HepG2 (cell line): ENCODE results near the gene EPB41L3. TPM values are rescaled to one million over a fixed set of nuclear protein-coding genes. Genes with fewer than 3 reads are reported as not detected.

ENCODE experiments used
- ATAC-seq: fragments of 200-7000 bp; cut with Tn5 transposase; 3 replicates; pipeline ENCODE4 v1.9.1; 2020; ENCODE audit warnings: mild to moderate bottlenecking, moderate library complexity
- BruUV-seq: library from RNA; stranded (reverse); fragments of 400-500 nt; replicated peaks from 2 replicates; lab custom pipeline; 2021; lab: Mats Ljungman, UMichigan
- CTCF ChIA-PET: fragments of 300-600 bp; formaldehyde crosslinking; extraction: SDS; loops from one replicate; lab custom pipeline; 2021; ENCODE audit warnings: low total read pairs, inconsistent platforms, low intra/inter-chr PET ratio; lab: Yijun Ruan, JAX
- POLR2A ChIA-PET: fragments of 350-600 bp; sonication (Branson Sonifier 250); formaldehyde crosslinking; loops from one replicate; lab custom pipeline; 2020; ENCODE audit warnings: antibody characterized with exemption, inconsistent platforms; lab: Yijun Ruan, JAX
- DNase-seq: peaks from one replicate; pipeline ENCODE4 v3.0.0-alpha.2; 2015; ENCODE audit warnings: low spot score
- FAIRE-seq: peaks from 3 replicates; lab custom pipeline; 2011; peaks lifted over from hg19 to GRCh38; lab: Jason Lieb, UNC
- H2AFZ ChIP-seq: one replicate; pipeline ENCODE4 v1.6.1; 2011; ENCODE audit warnings: low read length, inconsistent platforms
- H3K27ac ChIP-seq: fragments of 300-600 bp; 3 replicates; pipeline ENCODE4 v1.8.0; 2011; ENCODE audit warnings: mixed run types, mild to moderate bottlenecking, mixed read lengths, low read length, inconsistent platforms; ENCODE audit not compliant: insufficient read depth; ENCODE audit errors: extremely low read length
- H3K27me3 ChIP-seq, 2 experiments: fragments of 200-600 bp in 1 of 2; 2 replicates in 1 of 2; 3 replicates in 1 of 2; pipeline versions ENCODE4 v1.6.0 to v1.8.0; 2011; ENCODE audit warnings: low read length in 2 of 2, mild to moderate bottlenecking in 2 of 2, moderate library complexity in 2 of 2, inconsistent platforms in 1 of 2; ENCODE audit not compliant: insufficient read depth in 2 of 2, control insufficient read depth in 1 of 2
- H3K36me3 ChIP-seq, 2 experiments: fragments of 200-600 bp in 1 of 2; replicated peaks in 1 of 2; 2 replicates in 1 of 2; 3 replicates in 1 of 2; pipeline versions ENCODE4 v1.5.1 to v1.8.0; 2011; ENCODE audit warnings: low read length in 2 of 2, inconsistent platforms in 1 of 2; ENCODE audit not compliant: insufficient read depth in 2 of 2, control insufficient read depth in 1 of 2
- H3K4me1 ChIP-seq: 2 replicates; pipeline ENCODE4 v1.5.1; 2012; ENCODE audit warnings: low read length, inconsistent platforms; ENCODE audit not compliant: insufficient read depth
- H3K4me2 ChIP-seq: 2 replicates; pipeline ENCODE4 v1.6.0; 2011; ENCODE audit warnings: low read depth, low read length, inconsistent platforms
- H3K4me3 ChIP-seq, 3 experiments: fragments of 200-600 bp in 1 of 3; sonication (generic), shearing (Covaris generic) in 1 of 3; replicated peaks in 1 of 3; 2 replicates each; pipeline ENCODE4 v1.5.1; 2011 to 2016; ENCODE audit warnings: low read length in 3 of 3, inconsistent platforms in 2 of 3, low read depth in 2 of 3, mild to moderate bottlenecking in 2 of 3, control low read depth in 1 of 3, mixed read lengths in 1 of 3; ENCODE audit not compliant: insufficient read depth in 1 of 3
- H3K79me2 ChIP-seq: one replicate; pipeline ENCODE4 v1.6.1; 2011; ENCODE audit warnings: low read length, inconsistent platforms; ENCODE audit not compliant: insufficient read depth
- H3K9ac ChIP-seq: 2 replicates; pipeline ENCODE4 v1.6.0; 2011; ENCODE audit warnings: mild to moderate bottlenecking, low read depth, low read length, inconsistent platforms; ENCODE audit not compliant: insufficient read depth
- H3K9me3 ChIP-seq: 2 replicates; pipeline ENCODE4 v1.5.1; 2012; ENCODE audit warnings: mild to moderate bottlenecking, low read length
- H4K20me1 ChIP-seq: 2 replicates; pipeline ENCODE4 v1.6.0; 2011; ENCODE audit warnings: inconsistent platforms, mild to moderate bottlenecking, low read length, moderate library complexity; ENCODE audit not compliant: insufficient read depth
- KLF12 ChIP-seq: sonication (generic); formaldehyde crosslinking; IDR thresholded peaks from 2 replicates; pipeline ENCODE4 v1.4.0; 2020; ENCODE audit warnings: missing genetic modification reagents, borderline replicate concordance
- NKX3-1 ChIP-seq: sonication (generic); formaldehyde crosslinking; IDR thresholded peaks from 2 replicates; pipeline ENCODE4 v1.5.0; 2020; ENCODE audit warnings: missing genetic modification reagents
- RCOR2 ChIP-seq: IDR thresholded peaks from 2 replicates; pipeline ENCODE4 v1.6.1; 2016; ENCODE audit warnings: missing biosample characterization, missing genetic modification reagents
- U2AF2 ChIP-seq: fragments of 200-400 bp; formaldehyde crosslinking; IDR thresholded peaks from 2 replicates; pipeline ENCODE4 v1.6.1; 2017; ENCODE audit warnings: low read depth, mild to moderate bottlenecking, low read length
- ZMAT3 ChIP-seq: sonication (generic); formaldehyde crosslinking; conservative IDR thresholded peaks from 2 replicates; pipeline ENCODE4 v1.7.0; 2021; ENCODE audit warnings: missing genetic modification reagents
- ZNF556 ChIP-seq: sonication (generic); formaldehyde crosslinking; IDR thresholded peaks from 2 replicates; pipeline ENCODE4 v1.4.0; 2020; ENCODE audit warnings: mild to moderate bottlenecking, missing genetic modification reagents, borderline replicate concordance
- ZSCAN9 ChIP-seq: IDR thresholded peaks from 2 replicates; pipeline ENCODE4 v1.6.1; 2016; ENCODE audit warnings: borderline replicate concordance
- WGBS: methylation state at CpG from one replicate; pipeline ENCODE4 v1.1.6; 2017; ENCODE audit warnings: low lambda C conversion rate; 5-methylcytosine and 5-hydroxymethylcytosine counted together
- in situ Hi-C: cut with HindIII; loops from 2 replicates; pipeline ENCODE4 v1.10.0; 2017; ENCODE audit warnings: low pct_unique_long_range_greater_than_20kb; ENCODE audit not compliant: extremely low pct_ligation_motif_present
- intact Hi-C: fragments of 100-400 bp; cut with micrococcal nuclease; formaldehyde crosslinking; loops from one replicate; pipeline ENCODE4 v1.10.0; 2022; ENCODE audit not compliant: unreplicated experiment
- polyA plus RNA-seq, 8 experiments: library from polyadenylated mRNA; depleted of rRNA in 3 of 8; stranded (reverse) in 7 of 8; unstranded in 1 of 8; fragments of >200 nt; fragmentation: Illumina TruSeq in 4 of 8; extraction: Trizol in 4 of 8; gene quantifications; 2 replicates each; pipeline versions ENCODE4 v1.2.1 to v1.2.3, GENCODE V29; 2011 to 2016; ENCODE audit warnings: low read depth in 4 of 8, missing spikeins in 1 of 8, mixed read lengths in 1 of 8; ENCODE audit not compliant: insufficient read depth in 1 of 8
- total RNA-seq, 5 experiments: library from RNA; depleted of rRNA; stranded (reverse); fragments of >200 nt; fragmentation: Illumina TruSeq; extraction: Trizol; gene quantifications; 2 replicates each; pipeline ENCODE4 v1.2.3, GENCODE V29; 2016; ENCODE audit warnings: low read depth in 1 of 5
- TF ChIP-seq, protein P1 (sequence below): sonication (generic); formaldehyde crosslinking; IDR thresholded peaks from 2 replicates; pipeline ENCODE4 v1.4.0; 2020; ENCODE audit warnings: missing genetic modification reagents
- TF ChIP-seq, protein P2 (sequence below): sonication (generic); formaldehyde crosslinking; IDR thresholded peaks from 2 replicates; pipeline ENCODE4 v1.4.0; 2020; ENCODE audit warnings: mild to moderate bottlenecking, missing genetic modification reagents, borderline replicate concordance

The EPB41L3 gene
- total and polyA plus RNA-seq, 2 of the 13 experiments (the other 11 are each of a cell fraction or from before 2014, with no cell fraction given): not detected

DNA sequence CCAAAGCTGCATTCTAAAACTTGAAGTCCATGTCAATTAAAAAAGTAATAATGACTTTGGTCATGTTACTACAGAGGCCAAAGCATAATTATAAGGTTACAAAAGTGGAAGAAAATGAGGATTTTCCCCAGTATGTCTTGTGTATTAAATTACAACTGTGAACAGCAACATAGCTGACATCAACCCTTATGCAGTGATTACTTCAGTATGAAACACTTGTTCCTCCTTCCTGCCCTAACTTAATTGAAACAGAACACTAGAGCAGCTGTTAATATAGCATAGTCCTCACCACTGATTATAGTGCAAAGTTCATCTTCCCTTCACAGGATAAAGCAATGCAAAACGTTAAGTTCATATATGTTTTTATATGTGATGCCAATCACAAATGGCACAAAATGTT, 29.9 kb downstream of the EPB41L3 start:
- in situ Hi-C loops (no loop called here), intact Hi-C loops (no loop called here)
- no TSS peak for BruUV-seq
- CTCF ChIA-PET: no interaction called here
- Histone ChIP-seq H3K9me3 (no peaks in the 10 kb centered on the region), H3K4me3 (no peak overlapping the region), H3K4me2 (no peak overlapping the region), H3K79me2 (no peaks in the 10 kb centered on the region), H3K9ac (no peak overlapping the region), H3K27me3 (peaks cover 0 to 11% of the 10 kb centered on the region in 2 experiments; a peak in 1 of 5 replicates), H3K4me1 (no peaks in the 10 kb centered on the region), H2AFZ (no peak overlapping the region), H3K27ac (no peak overlapping the region), H3K36me3 (no peaks in the 10 kb centered on the region), H4K20me1 (no peaks in the 10 kb centered on the region)
- 0% methylated on average over 1 of the region's 1 CpG for WGBS
- DNase-seq: no peak
- no peak for TF ChIP-seq ZMAT3 (CRISPR knock-in tag)
- no peak for TF ChIP-seq U2AF2
- no peak for TF ChIP-seq RCOR2 (CRISPR knock-in tag)
- no peak for TF ChIP-seq KLF12 (CRISPR knock-in tag)
- TF ChIP-seq, protein P1, sequence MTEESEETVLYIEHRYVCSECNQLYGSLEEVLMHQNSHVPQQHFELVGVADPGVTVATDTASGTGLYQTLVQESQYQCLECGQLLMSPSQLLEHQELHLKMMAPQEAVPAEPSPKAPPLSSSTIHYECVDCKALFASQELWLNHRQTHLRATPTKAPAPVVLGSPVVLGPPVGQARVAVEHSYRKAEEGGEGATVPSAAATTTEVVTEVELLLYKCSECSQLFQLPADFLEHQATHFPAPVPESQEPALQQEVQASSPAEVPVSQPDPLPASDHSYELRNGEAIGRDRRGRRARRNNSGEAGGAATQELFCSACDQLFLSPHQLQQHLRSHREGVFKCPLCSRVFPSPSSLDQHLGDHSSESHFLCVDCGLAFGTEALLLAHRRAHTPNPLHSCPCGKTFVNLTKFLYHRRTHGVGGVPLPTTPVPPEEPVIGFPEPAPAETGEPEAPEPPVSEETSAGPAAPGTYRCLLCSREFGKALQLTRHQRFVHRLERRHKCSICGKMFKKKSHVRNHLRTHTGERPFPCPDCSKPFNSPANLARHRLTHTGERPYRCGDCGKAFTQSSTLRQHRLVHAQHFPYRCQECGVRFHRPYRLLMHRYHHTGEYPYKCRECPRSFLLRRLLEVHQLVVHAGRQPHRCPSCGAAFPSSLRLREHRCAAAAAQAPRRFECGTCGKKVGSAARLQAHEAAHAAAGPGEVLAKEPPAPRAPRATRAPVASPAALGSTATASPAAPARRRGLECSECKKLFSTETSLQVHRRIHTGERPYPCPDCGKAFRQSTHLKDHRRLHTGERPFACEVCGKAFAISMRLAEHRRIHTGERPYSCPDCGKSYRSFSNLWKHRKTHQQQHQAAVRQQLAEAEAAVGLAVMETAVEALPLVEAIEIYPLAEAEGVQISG: no peak
- TF ChIP-seq ZNF556 (CRISPR knock-in tag): no peak
- no peak for TF ChIP-seq NKX3-1 (CRISPR knock-in tag)
- TF ChIP-seq, protein P2, sequence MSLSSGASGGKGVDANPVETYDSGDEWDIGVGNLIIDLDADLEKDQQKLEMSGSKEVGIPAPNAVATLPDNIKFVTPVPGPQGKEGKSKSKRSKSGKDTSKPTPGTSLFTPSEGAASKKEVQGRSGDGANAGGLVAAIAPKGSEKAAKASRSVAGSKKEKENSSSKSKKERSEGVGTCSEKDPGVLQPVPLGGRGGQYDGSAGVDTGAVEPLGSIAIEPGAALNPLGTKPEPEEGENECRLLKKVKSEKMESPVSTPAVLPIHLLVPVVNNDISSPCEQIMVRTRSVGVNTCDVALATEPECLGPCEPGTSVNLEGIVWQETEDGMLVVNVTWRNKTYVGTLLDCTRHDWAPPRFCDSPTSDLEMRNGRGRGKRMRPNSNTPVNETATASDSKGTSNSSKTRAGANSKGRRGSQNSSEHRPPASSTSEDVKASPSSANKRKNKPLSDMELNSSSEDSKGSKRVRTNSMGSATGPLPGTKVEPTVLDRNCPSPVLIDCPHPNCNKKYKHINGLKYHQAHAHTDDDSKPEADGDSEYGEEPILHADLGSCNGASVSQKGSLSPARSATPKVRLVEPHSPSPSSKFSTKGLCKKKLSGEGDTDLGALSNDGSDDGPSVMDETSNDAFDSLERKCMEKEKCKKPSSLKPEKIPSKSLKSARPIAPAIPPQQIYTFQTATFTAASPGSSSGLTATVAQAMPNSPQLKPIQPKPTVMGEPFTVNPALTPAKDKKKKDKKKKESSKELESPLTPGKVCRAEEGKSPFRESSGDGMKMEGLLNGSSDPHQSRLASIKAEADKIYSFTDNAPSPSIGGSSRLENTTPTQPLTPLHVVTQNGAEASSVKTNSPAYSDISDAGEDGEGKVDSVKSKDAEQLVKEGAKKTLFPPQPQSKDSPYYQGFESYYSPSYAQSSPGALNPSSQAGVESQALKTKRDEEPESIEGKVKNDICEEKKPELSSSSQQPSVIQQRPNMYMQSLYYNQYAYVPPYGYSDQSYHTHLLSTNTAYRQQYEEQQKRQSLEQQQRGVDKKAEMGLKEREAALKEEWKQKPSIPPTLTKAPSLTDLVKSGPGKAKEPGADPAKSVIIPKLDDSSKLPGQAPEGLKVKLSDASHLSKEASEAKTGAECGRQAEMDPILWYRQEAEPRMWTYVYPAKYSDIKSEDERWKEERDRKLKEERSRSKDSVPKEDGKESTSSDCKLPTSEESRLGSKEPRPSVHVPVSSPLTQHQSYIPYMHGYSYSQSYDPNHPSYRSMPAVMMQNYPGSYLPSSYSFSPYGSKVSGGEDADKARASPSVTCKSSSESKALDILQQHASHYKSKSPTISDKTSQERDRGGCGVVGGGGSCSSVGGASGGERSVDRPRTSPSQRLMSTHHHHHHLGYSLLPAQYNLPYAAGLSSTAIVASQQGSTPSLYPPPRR (CRISPR knock-in tag): no peak
- no peak for TF ChIP-seq ZSCAN9 (CRISPR knock-in tag)
- no peak for FAIRE-seq
- POLR2A ChIA-PET: no interaction called here
- ATAC-seq: no peak
